GM12878 (cell line): ENCODE results near the gene CERT1. TPM values are rescaled to one million over a fixed set of nuclear protein-coding genes. Genes with fewer than 3 reads are reported as not detected.
A peak's percentile ranks its signal among the peaks of the same experiment; 100 is the strongest.

Source experiments
- ATAC-seq: fragments of 200-7000 bp; cut with Tn5 transposase; 3 replicates; pipeline ENCODE4 v1.9.1; 2020; ENCODE audit warnings: mild to moderate bottlenecking, moderate library complexity
- BruUV-seq: library from RNA; stranded (reverse); fragments of 400-500 nt; replicated peaks from 2 replicates; lab custom pipeline; 2021; lab: Mats Ljungman, UMichigan
- CTCF ChIA-PET: fragments of 300-600 bp; sonication (Branson Sonifier 250); formaldehyde crosslinking; extraction: SDS; loops from one replicate; lab custom pipeline; 2021; ENCODE audit warnings: inconsistent platforms; lab: Yijun Ruan, JAX
- POLR2A ChIA-PET: fragments of 350-600 bp; formaldehyde crosslinking; extraction: SDS; loops from one replicate; lab custom pipeline; 2021; ENCODE audit warnings: inconsistent platforms; lab: Charles Lee
- RAD21 ChIA-PET: fragments of 300-600 bp; sonication (Branson Sonifier 250); formaldehyde crosslinking; loops from one replicate; lab custom pipeline; 2023; ENCODE audit warnings: antibody characterized with exemption; ENCODE audit not compliant: unreplicated experiment; lab: Charles Lee
- SMC1A ChIA-PET: fragments of 300-600 bp; sonication (Branson Sonifier 250); formaldehyde crosslinking; loops from one replicate; lab custom pipeline; 2023; ENCODE audit not compliant: unreplicated experiment, uncharacterized antibody; lab: Charles Lee
- DNase-seq: peaks from one replicate; pipeline ENCODE4 v3.0.0-alpha.2; 2011; ENCODE audit warnings: low read depth, low spot score
- FAIRE-seq: peaks from 3 replicates; lab custom pipeline; 2011; peaks lifted over from hg19 to GRCh38; lab: Jason Lieb, UNC
- H2AFZ ChIP-seq: 2 replicates; pipeline ENCODE4 v1.6.0; 2011; ENCODE audit warnings: low read depth, low read length, control low read depth; ENCODE audit not compliant: control insufficient read depth
- H3K27ac ChIP-seq: 2 replicates; pipeline ENCODE4 v1.5.1; 2011; ENCODE audit warnings: control low read depth; ENCODE audit not compliant: control insufficient read depth, insufficient read depth
- H3K27me3 ChIP-seq, 2 experiments: replicated peaks in 1 of 2; 2 replicates each; pipeline versions ENCODE4 v1.6.0 to v1.6.1; 2011; ENCODE audit warnings: low read length in 1 of 2; ENCODE audit not compliant: control insufficient read depth in 2 of 2, insufficient read depth in 2 of 2
- H3K36me3 ChIP-seq, 2 experiments: 2 replicates each; pipeline ENCODE4 v1.5.1; 2011; ENCODE audit warnings: low read length in 1 of 2; ENCODE audit not compliant: control insufficient read depth in 2 of 2, insufficient read depth in 2 of 2
- H3K4me1 ChIP-seq: 2 replicates; pipeline ENCODE4 v1.6.1; 2011; ENCODE audit warnings: mild to moderate bottlenecking, low read length, moderate library complexity, mixed read lengths; ENCODE audit not compliant: control insufficient read depth, insufficient read depth
- H3K4me2 ChIP-seq: 2 replicates; pipeline ENCODE4 v1.6.0; 2011; ENCODE audit warnings: control low read depth; ENCODE audit not compliant: control insufficient read depth, insufficient read depth
- H3K4me3 ChIP-seq: fragments of 200-600 bp; sonication (generic); 2 replicates; pipeline ENCODE4 v1.5.1; 2016
- H3K79me2 ChIP-seq: 2 replicates; pipeline ENCODE4 v1.6.0; 2011; ENCODE audit warnings: low read length; ENCODE audit not compliant: control insufficient read depth, insufficient read depth
- H3K9ac ChIP-seq: 2 replicates; pipeline ENCODE4 v1.8.0; 2011; ENCODE audit warnings: low read length, control low read depth, mixed read lengths; ENCODE audit not compliant: control insufficient read depth, insufficient read depth
- H3K9me3 ChIP-seq: replicated peaks from 3 replicates; pipeline ENCODE4 v1.5.1; 2011; ENCODE audit warnings: mild to moderate bottlenecking, low read length; ENCODE audit not compliant: control insufficient read depth, insufficient read depth
- H4K20me1 ChIP-seq: 2 replicates; pipeline ENCODE4 v1.6.0; 2011; ENCODE audit not compliant: control insufficient read depth, insufficient read depth
- CTCF ChIP-seq, 3 experiments: IDR thresholded peaks in 2 of 3; conservative IDR thresholded peaks in 1 of 3; 2 replicates each; pipeline ENCODE4 v1.5.1; 2011; ENCODE audit warnings: low read depth in 3 of 3, low read length in 3 of 3, mild to moderate bottlenecking in 3 of 3, control low read depth in 2 of 3, moderate library complexity in 2 of 3, inconsistent platforms in 1 of 3, mixed read lengths in 1 of 3; ENCODE audit not compliant: control insufficient read depth in 2 of 3, insufficient read depth in 1 of 3; ENCODE audit errors: extremely low read depth in 1 of 3
- SMC3 ChIP-seq: IDR thresholded peaks from 2 replicates; pipeline ENCODE4 v1.6.1; 2011; ENCODE audit warnings: low read length, improper control_type of control experiment, borderline replicate concordance
- ZBTB4 ChIP-seq: fragments of 450-650 bp; formaldehyde crosslinking; IDR thresholded peaks from 2 replicates; pipeline ENCODE4 v1.4.0; 2022; ENCODE audit warnings: mild to moderate bottlenecking, moderate library complexity
- WGBS: methylation state at CpG from one replicate; pipeline ENCODE4 v1.1.6; 2016; ENCODE audit warnings: low lambda C conversion rate; ENCODE audit not compliant: insufficient replicate concordance, insufficient coverage; ENCODE audit errors: missing lambda C conversion rate; 5-methylcytosine and 5-hydroxymethylcytosine counted together
- in situ Hi-C: fragments of 300-500 bp; cut with MboI; formaldehyde crosslinking; loops from 9 replicates; pipeline ENCODE4 v1.14.3; 2018; ENCODE audit warnings: mixed read lengths
- intact Hi-C: fragments of 100-400 bp; cut with micrococcal nuclease; formaldehyde crosslinking; loops from one replicate; pipeline ENCODE4 v1.14.2; 2022; ENCODE audit not compliant: unreplicated experiment
- polyA plus RNA-seq, 11 experiments: library from polyadenylated mRNA; depleted of rRNA in 4 of 11; unstranded in 6 of 11; stranded (reverse) in 5 of 11; fragments of >200 nt; fragmentation: Nextera tagmentation in 4 of 11; fragmentation: Illumina TruSeq in 1 of 11; extraction: Ambion mirVana in 4 of 11; extraction: Trizol in 1 of 11; gene quantifications; 1 replicate in 1 of 11; 2 replicates in 10 of 11; pipeline versions ENCODE4 v1.2.1 to v1.2.3, GENCODE V29; 2011 to 2016; ENCODE audit warnings: inconsistent platforms in 2 of 11, missing spikeins in 2 of 11, low read depth in 1 of 11
- total RNA-seq, 4 experiments: library from RNA; depleted of rRNA in 3 of 4; stranded (reverse); fragments of >200 nt in 3 of 4; fragmentation: Illumina TruSeq in 1 of 4; extraction: Trizol in 1 of 4; gene quantifications; 2 replicates each; pipeline versions ENCODE4 v1.2.1 to v1.2.3, GENCODE V29; 2013 to 2021

Gene CERT1
- total and polyA plus RNA-seq, 10 of the 15 experiments (the other 5 are each of a cell fraction or from before 2014, with no cell fraction given) = 7.7 to 36.7 (median 25.6) TPM

- Histone ChIP-seq H3K27me3 (no peaks in the 10 kb centered on the region), H3K4me2 (no peak overlapping the region), H3K36me3 (no peaks in the 10 kb centered on the region), H3K9ac (no peak overlapping the region), H3K4me1 (no peaks in the 10 kb centered on the region), H3K4me3 (no peak overlapping the region), H4K20me1 (no peaks in the 10 kb centered on the region), H3K27ac (no peak overlapping the region), H3K79me2 (no peaks in the 10 kb centered on the region; the same call in 1 of the 2 replicates), H2AFZ (peak overlapping the region; percentile 41; the same call in 1 of the 2 replicates), H3K9me3 (no peaks in the 10 kb centered on the region; the same call in 2 of the 3 replicates)
- POLR2A ChIA-PET = interaction anchor here (0.8 to 1.6 kb wide), 3 partner anchors 8 to 343 kb away, joined by 3 to 5 read pairs (median 4); partner anchors contain the start of gene ANKRD31
- intact Hi-C loops = no loop called here
- RAD21 ChIA-PET = interaction anchor here (0.6 to 1.4 kb wide), 2 partner anchors 10 to 61 kb away, joined by 3 to 6 read pairs; no protein-coding TSS in a partner anchor
- SMC1A ChIA-PET = interaction anchor here (1.6 to 3.2 kb wide), 2 partner anchors 11 to 20 kb away, joined by 3 to 11 read pairs; no protein-coding TSS in a partner anchor
- FAIRE-seq = no peak
- no peak for DNase-seq
- BruUV-seq = no TSS peak
- CTCF ChIA-PET = interaction anchor here (1.8 to 2.3 kb wide), 2 partner anchors 37 to 95 kb away, joined by 3 to 8 read pairs; partner anchors contain the start of gene ANKRD31
- no peak for ATAC-seq
- in situ Hi-C loops = no loop called here
- no peak for TF ChIP-seq SMC3
- no peak for TF ChIP-seq ZBTB4
- peak in 2 of 3 experiments; percentile 23 to 28; a peak in 2 of 6 replicates for TF ChIP-seq CTCF (IDR thresholded peaks at IDR 0.05 in 2 of 3, conservative IDR thresholded peaks at IDR 0.05 in 1 of 3; ENCODE audit: control insufficient read depth in 2 of 3, extremely low read depth in 1 of 3, insufficient read depth in 1 of 3, low read depth in 3 of 3, low read length in 3 of 3)
- WGBS = 41% methylated on average over 4 of the region's 4 CpGs
Measured at GRCh38 chr5:75331095-75332090, 180.0 kb downstream of the CERT1 start.
